SU-DHL-6 (cell line): ENCODE data around the gene SLC38A10.

ENCODE experiments used
- H2AFZ ChIP-seq: fragments of 200-600 bp; sonication (generic); 2 replicates; pipeline ENCODE4 v1.6.1; 2014; ENCODE audit warnings: low read depth, mild to moderate bottlenecking, moderate library complexity, mixed read lengths, antibody characterized with exemption, low read length; ENCODE audit not compliant: severe bottlenecking
- H3F3A ChIP-seq: fragments of 200-600 bp; shearing (Covaris generic); 2 replicates; pipeline ENCODE4 v1.6.0; 2016; ENCODE audit warnings: antibody characterized with exemption, mild to moderate bottlenecking; ENCODE audit not compliant: insufficient read depth
- H3K27ac ChIP-seq: fragments of 200-600 bp; sonication (generic); 2 replicates; pipeline ENCODE4 v1.5.1; 2016; ENCODE audit warnings: low read depth, mild to moderate bottlenecking, low read length, moderate library complexity, mixed read lengths
- H3K27me3 ChIP-seq: fragments of 200-600 bp; sonication (generic), shearing (Covaris generic); 2 replicates; pipeline ENCODE4 v1.6.0; 2014; ENCODE audit warnings: mild to moderate bottlenecking, low read length
- H3K36me3 ChIP-seq: fragments of 200-600 bp; sonication (generic); 2 replicates; pipeline ENCODE4 v1.6.1; 2014; ENCODE audit warnings: mild to moderate bottlenecking, low read length, mixed read lengths
- H3K4me2 ChIP-seq: fragments of 300-600, 200-600 bp; shearing (Covaris generic), sonication (generic); 2 replicates; pipeline ENCODE4 v1.6.0; 2014; ENCODE audit warnings: low read length, low read depth, mild to moderate bottlenecking; ENCODE audit not compliant: poor library complexity, severe bottlenecking
- H3K4me3 ChIP-seq: fragments of 200-600 bp; sonication (generic); 2 replicates; pipeline ENCODE4 v1.5.1; 2014; ENCODE audit warnings: antibody characterized with exemption, low read length, mild to moderate bottlenecking, mixed read lengths; ENCODE audit not compliant: insufficient read depth, poor library complexity, severe bottlenecking
- H3K79me2 ChIP-seq: fragments of 200-600 bp; sonication (generic); 2 replicates; pipeline ENCODE4 v1.6.1; 2014; ENCODE audit warnings: mild to moderate bottlenecking, low read length, moderate library complexity; ENCODE audit not compliant: insufficient read depth
- H3K9ac ChIP-seq: fragments of 200-600 bp; sonication (generic); 2 replicates; pipeline ENCODE4 v1.7.0; 2014; ENCODE audit warnings: mild to moderate bottlenecking, low read length
- H3K9me2 ChIP-seq: fragments of 200-600 bp; sonication (generic); replicated peaks from 2 replicates; pipeline ENCODE4 v1.6.1; 2014; ENCODE audit warnings: low read length; ENCODE audit not compliant: insufficient read depth
- H3K9me3 ChIP-seq: fragments of 200-600 bp; sonication (generic); 2 replicates; pipeline ENCODE4 v1.6.1; 2014; ENCODE audit warnings: low read length, mixed read lengths; ENCODE audit not compliant: insufficient read depth
- H4K20me1 ChIP-seq: fragments of 200-600 bp; sonication (generic); 2 replicates; pipeline ENCODE4 v1.6.1; 2014; ENCODE audit warnings: low read depth, mild to moderate bottlenecking, antibody characterized with exemption, low read length, moderate library complexity, mixed read lengths
- CTCF ChIP-seq: fragments of 200-600 bp; sonication (generic); IDR thresholded peaks from one replicate; pipeline ENCODE4 v1.5.1; 2017; ENCODE audit warnings: antibody characterized with exemption, mild to moderate bottlenecking, low read length, moderate library complexity; ENCODE audit not compliant: insufficient read depth, poor library complexity, severe bottlenecking
- EZH2phosphoT487 ChIP-seq: fragments of 200-600 bp; sonication (generic), shearing (Covaris generic); conservative IDR thresholded peaks from 2 replicates; pipeline ENCODE4 v1.6.1; 2018; ENCODE audit warnings: mild to moderate bottlenecking, antibody characterized with exemption, low read length, moderate library complexity, mixed read lengths

SLC38A10 gene

DNA sequence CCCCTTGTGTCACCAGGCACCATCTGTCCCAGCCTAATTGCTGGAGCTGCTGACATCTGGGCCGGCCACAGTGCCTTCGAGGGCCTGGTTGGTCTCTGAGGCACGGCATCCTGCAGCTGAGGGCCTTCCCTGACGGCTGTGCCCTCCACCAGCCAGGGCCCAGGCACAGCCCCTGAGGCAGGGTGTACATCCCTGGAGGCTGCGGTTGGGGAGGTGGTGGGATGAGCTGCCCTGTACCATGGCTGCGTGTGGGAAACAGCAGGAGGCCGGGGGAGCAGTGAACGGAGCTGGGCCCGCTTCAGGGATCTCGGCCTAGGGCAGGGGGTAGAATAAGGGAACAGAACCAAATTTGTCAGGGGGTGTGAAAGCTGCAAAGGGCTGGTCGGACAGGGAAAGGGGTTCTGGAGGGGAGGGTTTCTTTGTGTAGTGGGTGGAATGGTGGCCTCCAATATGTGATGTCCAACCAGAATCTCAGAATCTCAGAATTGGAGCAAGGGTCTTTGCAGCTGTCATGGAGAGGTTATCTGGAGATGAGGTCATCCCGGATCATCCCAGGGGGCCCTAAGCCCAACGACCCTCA is 10.0 kb upstream of the SLC38A10 start:
- no peaks in the 10 kb centered on the region for H3K27me3 ChIP-seq
- H3K27ac ChIP-seq, result no peak overlapping the region
- no peak overlapping the region for H3K4me2 ChIP-seq
- no peaks in the 10 kb centered on the region for H3K79me2 ChIP-seq
- H3K36me3 ChIP-seq, result no peaks in the 10 kb centered on the region
- no peaks in the 10 kb centered on the region for H4K20me1 ChIP-seq
- no peaks in the 10 kb centered on the region for H3F3A ChIP-seq
- TF ChIP-seq CTCF, result no peak
- no peak for TF ChIP-seq EZH2phosphoT487
- no peak overlapping the region for H3K9ac ChIP-seq
- H2AFZ ChIP-seq, result no peak overlapping the region
- H3K9me3 ChIP-seq, result no peaks in the 10 kb centered on the region
- no peak overlapping the region for H3K4me3 ChIP-seq
- no peaks in the 10 kb centered on the region for H3K9me2 ChIP-seq

- TF ChIP-seq EZH2phosphoT487, result no peak
- TF ChIP-seq CTCF, result no peak
- no peak overlapping the region for H3K9ac ChIP-seq
- no peak overlapping the region for H3K4me2 ChIP-seq
- no peak overlapping the region for H3K4me3 ChIP-seq
- H3K27ac ChIP-seq, result no peak overlapping the region
- no peaks in the 10 kb centered on the region for H3K79me2 ChIP-seq
- H3F3A ChIP-seq, result no peaks in the 10 kb centered on the region
- H2AFZ ChIP-seq, result no peak overlapping the region
- no peaks in the 10 kb centered on the region for H4K20me1 ChIP-seq
- no peaks in the 10 kb centered on the region for H3K9me2 ChIP-seq
- no peaks in the 10 kb centered on the region for H3K9me3 ChIP-seq
- no peaks in the 10 kb centered on the region for H3K27me3 ChIP-seq
- no peaks in the 10 kb centered on the region for H3K36me3 ChIP-seq
These were observed 9.3 kb upstream of the SLC38A10 start for GRCh38 chr17:81304196-81305015.

GRCh38 chr17:81303385-81303784 is 8.3 kb upstream of the SLC38A10 start:
- TF ChIP-seq CTCF (no peak), EZH2phosphoT487 (no peak)
- no peak overlapping the region for H3K27ac ChIP-seq

More at GRCh38 chr17:81303385-81303784, 8.3 kb upstream of the SLC38A10 start:
- Histone ChIP-seq H3K9me2 (no peaks in the 10 kb centered on the region), H3K36me3 (no peaks in the 10 kb centered on the region), H3K4me3 (no peak overlapping the region), H3F3A (no peaks in the 10 kb centered on the region), H2AFZ (no peak overlapping the region), H3K27me3 (no peaks in the 10 kb centered on the region), H3K9ac (no peak overlapping the region), H3K4me2 (no peak overlapping the region), H4K20me1 (no peaks in the 10 kb centered on the region), H3K9me3 (no peaks in the 10 kb centered on the region), H3K79me2 (no peaks in the 10 kb centered on the region)
